ENCODE data around the gene CYB5B. TPM values are rescaled to one million over a fixed set of nuclear protein-coding genes. Genes with fewer than 3 reads are reported as not detected.

The CYB5B gene
- total and polyA plus RNA-seq, 2 donors (not counting 1 experiment from before 2014, with no cell fraction given), result 87.4 to 220 TPM

GRCh38 chr16:69485361-69485760 is 60.9 kb downstream of the CYB5B start:
- DNase-seq (ENCODE audit: low read depth in 2 of 2), result no peak
- Histone ChIP-seq H3K4me1 (ENCODE audit: control insufficient read depth, extremely low read depth, insufficient read depth, low read length) (peaks cover 11% of the 10 kb centered on the region), H3K27ac (ENCODE audit: insufficient read depth, low read length) (no peak overlapping the region), H3K4me2 (ENCODE audit: extremely low read depth, insufficient read depth, low read length) (no peak overlapping the region), H4K20me1 (ENCODE audit: control insufficient read depth, extremely low read depth, insufficient read depth, low read length) (no peaks in the 10 kb centered on the region), H3K9me3 (ENCODE audit: control insufficient read depth, insufficient read depth, low read depth, low read length) (no peaks in the 10 kb centered on the region), H2AFZ (ENCODE audit: low read length) (no peak overlapping the region), H3K36me3 (ENCODE audit: control insufficient read depth, insufficient read depth, low read length) (no peaks in the 10 kb centered on the region), H3K27me3 (ENCODE audit: control insufficient read depth, insufficient read depth, low read length) (no peaks in the 10 kb centered on the region), H3K9ac (ENCODE audit: insufficient read depth, low read length) (no peak overlapping the region), H3K4me3 (replicated peaks in 1 of 4; ENCODE audit: control extremely low read depth in 1 of 4, insufficient read depth in 1 of 4, low read depth in 3 of 4, low read length in 4 of 4) (no peak overlapping the region), H3K79me2 (ENCODE audit: control insufficient read depth, insufficient read depth, low read length) (no peaks in the 10 kb centered on the region)
- no peak for TF ChIP-seq EZH2 (IDR thresholded peaks at IDR 0.05; ENCODE audit: low read length, missing control alignments)
- no peak for TF ChIP-seq CTCF (conservative IDR thresholded peaks at IDR 0.05 in 1 of 2, IDR thresholded peaks at IDR 0.05 in 1 of 2; ENCODE audit: low read depth in 1 of 2, low read length in 2 of 2)

GRCh38 chr16:69485816-69486215 is 61.4 kb downstream of the CYB5B start:
- no peaks in the 10 kb centered on the region for H3K36me3 ChIP-seq (ENCODE audit: control insufficient read depth, insufficient read depth, low read length)
- no peaks in the 10 kb centered on the region for H3K79me2 ChIP-seq (ENCODE audit: control insufficient read depth, insufficient read depth, low read length)
- H3K9ac ChIP-seq (ENCODE audit: insufficient read depth, low read length), result no peak overlapping the region
- H3K27ac ChIP-seq (ENCODE audit: insufficient read depth, low read length), result no peak overlapping the region
- H3K9me3 ChIP-seq (ENCODE audit: control insufficient read depth, insufficient read depth, low read depth, low read length), result no peaks in the 10 kb centered on the region
- H3K4me3 ChIP-seq (replicated peaks in 1 of 4; ENCODE audit: control extremely low read depth in 1 of 4, insufficient read depth in 1 of 4, low read depth in 3 of 4, low read length in 4 of 4), result no peak overlapping the region
- TF ChIP-seq EZH2 (IDR thresholded peaks at IDR 0.05; ENCODE audit: low read length, missing control alignments), result no peak
- no peak for TF ChIP-seq CTCF (conservative IDR thresholded peaks at IDR 0.05 in 1 of 2, IDR thresholded peaks at IDR 0.05 in 1 of 2; ENCODE audit: low read depth in 1 of 2, low read length in 2 of 2)
- no peaks in the 10 kb centered on the region for H4K20me1 ChIP-seq (ENCODE audit: control insufficient read depth, extremely low read depth, insufficient read depth, low read length)
- no peak overlapping the region for H2AFZ ChIP-seq (ENCODE audit: low read length)
- DNase-seq (ENCODE audit: low read depth in 2 of 2), result no peak
- H3K27me3 ChIP-seq (ENCODE audit: control insufficient read depth, insufficient read depth, low read length), result no peaks in the 10 kb centered on the region
- no peak overlapping the region for H3K4me2 ChIP-seq (ENCODE audit: extremely low read depth, insufficient read depth, low read length)
- peaks cover 11% of the 10 kb centered on the region for H3K4me1 ChIP-seq (ENCODE audit: control insufficient read depth, extremely low read depth, insufficient read depth, low read length)

GRCh38 chr16:69486272-69486671 is 61.9 kb downstream of the CYB5B start:
- Histone ChIP-seq H3K79me2 (ENCODE audit: control insufficient read depth, insufficient read depth, low read length) (no peaks in the 10 kb centered on the region), H3K9me3 (ENCODE audit: control insufficient read depth, insufficient read depth, low read depth, low read length) (no peaks in the 10 kb centered on the region), H4K20me1 (ENCODE audit: control insufficient read depth, extremely low read depth, insufficient read depth, low read length) (no peaks in the 10 kb centered on the region), H3K4me2 (ENCODE audit: extremely low read depth, insufficient read depth, low read length) (no peak overlapping the region), H3K4me1 (ENCODE audit: control insufficient read depth, extremely low read depth, insufficient read depth, low read length) (peaks cover 11% of the 10 kb centered on the region), H3K27ac (ENCODE audit: insufficient read depth, low read length) (no peak overlapping the region), H2AFZ (ENCODE audit: low read length) (no peak overlapping the region), H3K36me3 (ENCODE audit: control insufficient read depth, insufficient read depth, low read length) (no peaks in the 10 kb centered on the region), H3K4me3 (replicated peaks in 1 of 4; ENCODE audit: control extremely low read depth in 1 of 4, insufficient read depth in 1 of 4, low read depth in 3 of 4, low read length in 4 of 4) (no peak overlapping the region), H3K9ac (ENCODE audit: insufficient read depth, low read length) (no peak overlapping the region), H3K27me3 (ENCODE audit: control insufficient read depth, insufficient read depth, low read length) (no peaks in the 10 kb centered on the region)
- TF ChIP-seq CTCF (conservative IDR thresholded peaks at IDR 0.05 in 1 of 2, IDR thresholded peaks at IDR 0.05 in 1 of 2; ENCODE audit: low read depth in 1 of 2, low read length in 2 of 2) (no peak), EZH2 (IDR thresholded peaks at IDR 0.05; ENCODE audit: low read length, missing control alignments) (no peak)
- no peak for DNase-seq (ENCODE audit: low read depth in 2 of 2)

Measured in fibroblast of lung (primary cell).